Left forelimb (tissue), 1 donor: Measurements from ENCODE around the gene CRYBG3.

ENCODE experiments used
- DNase-seq: peaks from one replicate; pipeline ENCODE4 v3.0.0-alpha.2; 2018; ENCODE audit warnings: low spot score

CRYBG3 gene

GRCh38 chr3:97838393-97838792 lies 16.6 kb downstream of the CRYBG3 start:
- no peak for DNase-seq

- no peak for DNase-seq
Measured at GRCh38 chr3:97839944-97840343, 18.1 kb downstream of the CRYBG3 start.

- DNase-seq = no peak
Measured at GRCh38 chr3:97841304-97841703, 19.5 kb downstream of the CRYBG3 start.

GRCh38 chr3:97841956-97842355 lies 20.1 kb downstream of the CRYBG3 start:
- no peak for DNase-seq

GRCh38 chr3:97848779-97849178 lies 27.0 kb downstream of the CRYBG3 start:
- DNase-seq = no peak

- no peak for DNase-seq
Measured at GRCh38 chr3:97857401-97857800, 35.6 kb downstream of the CRYBG3 start.

- DNase-seq = no peak
Measured at GRCh38 chr3:97860364-97860763, 38.6 kb downstream of the CRYBG3 start.

- no peak for DNase-seq
Measured at GRCh38 chr3:97862582-97862981, 40.8 kb downstream of the CRYBG3 start.

- no peak for DNase-seq
Measured at GRCh38 chr3:97863031-97863430, 41.2 kb downstream of the CRYBG3 start.

GRCh38 chr3:97863775-97864174 lies 42.0 kb downstream of the CRYBG3 start:
- no peak for DNase-seq

GRCh38 chr3:97871186-97871585 lies 49.4 kb downstream of the CRYBG3 start:
- no peak for DNase-seq

GRCh38 chr3:97871801-97872524 lies 50.2 kb downstream of the CRYBG3 start:
- DNase-seq = no peak

GRCh38 chr3:97872525-97873042 lies 50.8 kb downstream of the CRYBG3 start:
- DNase-seq = no peak

- DNase-seq = no peak
Measured at GRCh38 chr3:97880267-97880666, 58.5 kb downstream of the CRYBG3 start.

GRCh38 chr3:97882975-97883598 lies 61.3 kb downstream of the CRYBG3 start:
- DNase-seq = no peak

- DNase-seq = no peak
Measured at GRCh38 chr3:97883736-97884135, 61.9 kb downstream of the CRYBG3 start.

GRCh38 chr3:97884586-97885123 lies 62.8 kb downstream of the CRYBG3 start:
- DNase-seq = no peak

- no peak for DNase-seq
Measured at GRCh38 chr3:97885931-97886824, 64.4 kb downstream of the CRYBG3 start.

GRCh38 chr3:97889814-97890213 lies 68.0 kb downstream of the CRYBG3 start:
- DNase-seq = no peak

GRCh38 chr3:97892852-97893251 lies 71.0 kb downstream of the CRYBG3 start:
- no peak for DNase-seq

- DNase-seq = no peak
Measured at GRCh38 chr3:97895216-97895615, 73.4 kb downstream of the CRYBG3 start.

- no peak for DNase-seq
Measured at GRCh38 chr3:97896129-97896528, 74.3 kb downstream of the CRYBG3 start.
